Fibroblast of lung (primary cell): Measurements from ENCODE around the gene CFAP58. TPM values are rescaled to one million over a fixed set of nuclear protein-coding genes. Genes with fewer than 3 reads are reported as not detected.

ENCODE experiments used
- DNase-seq, 2 donors: peaks; one replicate each; pipeline versions ENCODE4 v3.0.0 to v3.0.0-alpha.2; 2010; ENCODE audit warnings: low read depth in 2 of 2
- H2AFZ ChIP-seq: 2 replicates; pipeline ENCODE4 v1.5.1; 2012; ENCODE audit warnings: low read length, control low read depth, inconsistent platforms
- H3K27ac ChIP-seq: 2 replicates; pipeline ENCODE4 v1.5.1; 2011; ENCODE audit warnings: low read length, control low read depth; ENCODE audit not compliant: insufficient read depth
- H3K27me3 ChIP-seq: 2 replicates; pipeline ENCODE4 v1.5.1; 2011; ENCODE audit warnings: mild to moderate bottlenecking, low read length; ENCODE audit not compliant: control insufficient read depth, insufficient read depth
- H3K36me3 ChIP-seq: 2 replicates; pipeline ENCODE4 v1.5.1; 2011; ENCODE audit warnings: low read length; ENCODE audit not compliant: control insufficient read depth, insufficient read depth
- H3K4me1 ChIP-seq: 2 replicates; pipeline ENCODE4 v1.5.1; 2011; ENCODE audit warnings: low read length; ENCODE audit not compliant: control insufficient read depth, insufficient read depth; ENCODE audit errors: extremely low read depth
- H3K4me2 ChIP-seq: 2 replicates; pipeline ENCODE4 v1.5.1; 2011; ENCODE audit warnings: low read length, control low read depth; ENCODE audit not compliant: insufficient read depth; ENCODE audit errors: extremely low read depth
- H3K4me3 ChIP-seq, 4 experiments: fragments of 200-600 bp in 1 of 4; sonication (generic) in 1 of 4; replicated peaks in 1 of 4; 2 replicates each; pipeline ENCODE4 v1.5.1; 2011 to 2016; ENCODE audit warnings: low read length in 4 of 4, low read depth in 3 of 4, mild to moderate bottlenecking in 3 of 4, control low read depth in 2 of 4, inconsistent platforms in 1 of 4, mixed read lengths in 1 of 4; ENCODE audit not compliant: insufficient read depth in 1 of 4; ENCODE audit errors: control extremely low read depth in 1 of 4
- H3K79me2 ChIP-seq: 2 replicates; pipeline ENCODE4 v1.5.1; 2012; ENCODE audit warnings: mild to moderate bottlenecking, low read length, inconsistent platforms; ENCODE audit not compliant: control insufficient read depth, insufficient read depth
- H3K9ac ChIP-seq: 2 replicates; pipeline ENCODE4 v1.5.1; 2011; ENCODE audit warnings: mild to moderate bottlenecking, low read length, control low read depth; ENCODE audit not compliant: insufficient read depth
- H3K9me3 ChIP-seq: 2 replicates; pipeline ENCODE4 v1.5.1; 2012; ENCODE audit warnings: low read depth, low read length; ENCODE audit not compliant: control insufficient read depth, insufficient read depth
- H4K20me1 ChIP-seq: 2 replicates; pipeline ENCODE4 v1.5.1; 2011; ENCODE audit warnings: low read length; ENCODE audit not compliant: control insufficient read depth, insufficient read depth; ENCODE audit errors: extremely low read depth
- EZH2 ChIP-seq: IDR thresholded peaks from 2 replicates; pipeline ENCODE4 v1.5.1; 2012; ENCODE audit warnings: low read length, control low read depth, mild to moderate bottlenecking; ENCODE audit errors: missing control alignments
- polyA plus RNA-seq, 2 donors: library from polyadenylated mRNA; depleted of rRNA in 1 of 2; stranded (reverse) in 1 of 2; unstranded in 1 of 2; fragments of >200 nt; gene quantifications; 2 replicates each; pipeline ENCODE4 v1.2.1, GENCODE V29; 2011 to 2012; ENCODE audit warnings: missing spikeins in 1 of 2
- total RNA-seq: library from RNA; depleted of rRNA; stranded (reverse); fragments of >200 nt; gene quantifications from 2 replicates; pipeline ENCODE4 v1.2.1, GENCODE V29; 2014
- TF ChIP-seq, protein P1 (sequence below), 2 donors: IDR thresholded peaks in 1 of 2; conservative IDR thresholded peaks in 1 of 2; 1 replicate in 1 of 2; 2 replicates in 1 of 2; pipeline ENCODE4 v1.5.1; 2011 to 2012; ENCODE audit warnings: low read length in 2 of 2, control low read depth in 1 of 2, inconsistent platforms in 1 of 2, low read depth in 1 of 2, mild to moderate bottlenecking in 1 of 2

Gene CFAP58
- total and polyA plus RNA-seq, 2 donors (not counting 1 experiment from before 2014, with no cell fraction given) = 0.33 to 0.42 TPM

DNA sequence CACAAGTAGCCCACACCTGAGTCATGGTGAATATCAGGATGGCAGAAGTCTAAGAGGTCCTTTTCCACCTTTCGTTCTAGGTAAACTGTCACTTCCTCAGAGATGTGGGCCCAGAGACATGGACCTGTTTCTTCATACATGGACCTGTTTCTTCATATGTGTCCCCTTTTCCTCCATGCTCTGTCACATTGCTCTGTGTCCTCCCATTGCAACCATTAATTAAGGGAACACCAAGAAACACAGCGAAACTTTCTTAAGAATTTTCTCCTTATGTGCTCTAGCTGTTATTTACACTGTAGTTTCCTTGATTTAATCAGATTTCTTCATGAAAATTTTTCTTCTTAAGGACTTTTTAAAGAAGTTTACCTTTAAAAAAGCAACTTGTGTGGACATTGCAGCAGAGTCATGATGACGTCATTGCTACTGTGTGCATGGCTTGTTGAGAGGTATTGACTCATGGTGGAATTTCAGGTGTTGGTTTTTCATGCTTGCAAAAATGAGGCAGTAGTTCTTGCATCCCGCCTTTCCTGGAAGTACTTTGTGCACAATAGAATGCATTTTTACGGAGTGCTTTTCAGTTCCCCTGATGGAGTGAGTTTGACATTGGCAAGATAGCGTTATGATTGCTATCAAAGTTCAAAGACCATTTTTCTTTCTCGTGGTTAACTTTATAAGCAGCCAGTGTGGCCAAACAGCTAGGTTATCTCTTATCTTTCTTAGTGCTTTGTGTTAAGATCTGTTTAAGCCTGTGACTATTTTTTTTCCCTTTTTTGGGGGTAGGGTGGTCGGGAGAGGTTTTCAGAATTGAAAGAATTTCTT lies 37.7 kb downstream of the CFAP58 start:
- H3K9ac ChIP-seq = no peak overlapping the region
- H3K27me3 ChIP-seq = no peaks in the 10 kb centered on the region
- no peak overlapping the region for H3K4me3 ChIP-seq
- no peaks in the 10 kb centered on the region for H3K4me1 ChIP-seq
- no peaks in the 10 kb centered on the region for H4K20me1 ChIP-seq
- peak; percentile 2 to 35 for DNase-seq
- H2AFZ ChIP-seq = no peak overlapping the region
- no peak overlapping the region for H3K27ac ChIP-seq
- TF ChIP-seq EZH2 = no peak
- TF ChIP-seq, protein P1, sequence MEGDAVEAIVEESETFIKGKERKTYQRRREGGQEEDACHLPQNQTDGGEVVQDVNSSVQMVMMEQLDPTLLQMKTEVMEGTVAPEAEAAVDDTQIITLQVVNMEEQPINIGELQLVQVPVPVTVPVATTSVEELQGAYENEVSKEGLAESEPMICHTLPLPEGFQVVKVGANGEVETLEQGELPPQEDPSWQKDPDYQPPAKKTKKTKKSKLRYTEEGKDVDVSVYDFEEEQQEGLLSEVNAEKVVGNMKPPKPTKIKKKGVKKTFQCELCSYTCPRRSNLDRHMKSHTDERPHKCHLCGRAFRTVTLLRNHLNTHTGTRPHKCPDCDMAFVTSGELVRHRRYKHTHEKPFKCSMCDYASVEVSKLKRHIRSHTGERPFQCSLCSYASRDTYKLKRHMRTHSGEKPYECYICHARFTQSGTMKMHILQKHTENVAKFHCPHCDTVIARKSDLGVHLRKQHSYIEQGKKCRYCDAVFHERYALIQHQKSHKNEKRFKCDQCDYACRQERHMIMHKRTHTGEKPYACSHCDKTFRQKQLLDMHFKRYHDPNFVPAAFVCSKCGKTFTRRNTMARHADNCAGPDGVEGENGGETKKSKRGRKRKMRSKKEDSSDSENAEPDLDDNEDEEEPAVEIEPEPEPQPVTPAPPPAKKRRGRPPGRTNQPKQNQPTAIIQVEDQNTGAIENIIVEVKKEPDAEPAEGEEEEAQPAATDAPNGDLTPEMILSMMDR (conservative IDR thresholded peaks at IDR 0.05 in 1 of 2, IDR thresholded peaks at IDR 0.05 in 1 of 2; ENCODE audit: low read depth in 1 of 2, low read length in 2 of 2) = no peak
- no peaks in the 10 kb centered on the region for H3K79me2 ChIP-seq
- H3K36me3 ChIP-seq = no peaks in the 10 kb centered on the region
- H3K9me3 ChIP-seq = no peaks in the 10 kb centered on the region
- H3K4me2 ChIP-seq = no peak overlapping the region

DNA sequence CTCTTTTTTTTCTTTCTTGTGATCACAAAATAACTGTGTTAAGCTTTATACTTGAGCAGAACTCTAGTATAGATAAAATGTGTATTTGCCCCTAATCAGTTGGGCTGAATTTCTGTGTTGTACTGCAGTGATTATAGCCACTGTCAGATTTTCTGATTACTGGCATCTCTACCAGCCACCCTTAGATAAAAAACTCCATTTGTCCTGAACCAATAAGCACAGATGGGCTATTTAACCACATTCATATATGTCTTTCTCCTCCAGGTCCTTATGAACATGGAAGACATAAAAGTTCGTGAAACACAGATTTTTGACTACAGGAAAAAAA lies 38.3 kb downstream of the CFAP58 start:
- DNase-seq = no peak
- Histone ChIP-seq H3K36me3 (no peaks in the 10 kb centered on the region), H3K4me1 (no peaks in the 10 kb centered on the region), H2AFZ (no peak overlapping the region), H3K27ac (no peak overlapping the region), H3K4me3 (no peak overlapping the region), H3K4me2 (no peak overlapping the region), H3K9ac (no peak overlapping the region), H4K20me1 (no peaks in the 10 kb centered on the region), H3K27me3 (no peaks in the 10 kb centered on the region), H3K79me2 (no peaks in the 10 kb centered on the region), H3K9me3 (no peaks in the 10 kb centered on the region)
- TF ChIP-seq EZH2 = no peak
- TF ChIP-seq, protein P1 (conservative IDR thresholded peaks at IDR 0.05 in 1 of 2, IDR thresholded peaks at IDR 0.05 in 1 of 2; ENCODE audit: low read depth in 1 of 2, low read length in 2 of 2) = no peak

DNA sequence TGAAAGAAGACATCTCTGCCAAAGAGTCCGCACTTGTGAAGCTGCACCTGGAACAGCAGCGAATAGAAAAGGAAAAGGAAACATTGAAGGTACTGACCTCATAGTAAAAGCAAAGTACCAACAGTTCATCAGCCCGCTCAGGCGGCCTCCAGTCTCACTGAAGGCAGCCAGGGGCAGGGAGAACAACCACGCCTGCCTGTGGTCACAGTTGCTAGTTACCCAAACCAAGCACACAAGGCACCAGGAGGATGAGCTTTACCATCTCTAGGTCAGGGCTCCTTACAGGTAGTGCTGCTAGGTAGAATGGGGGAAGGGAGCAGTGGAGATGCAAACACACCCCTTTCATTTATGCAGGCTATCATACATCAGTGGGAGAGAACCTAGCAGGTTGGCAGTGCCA lies 39.8 kb downstream of the CFAP58 start:
- Histone ChIP-seq H3K27ac (no peak overlapping the region), H3K36me3 (no peaks in the 10 kb centered on the region), H3K9ac (no peak overlapping the region), H3K9me3 (no peaks in the 10 kb centered on the region), H3K27me3 (no peaks in the 10 kb centered on the region), H2AFZ (no peak overlapping the region), H3K4me1 (no peaks in the 10 kb centered on the region), H3K4me3 (no peak overlapping the region), H3K4me2 (no peak overlapping the region), H4K20me1 (no peaks in the 10 kb centered on the region), H3K79me2 (no peaks in the 10 kb centered on the region)
- DNase-seq = no peak
- TF ChIP-seq EZH2 = no peak
- TF ChIP-seq, protein P1 (conservative IDR thresholded peaks at IDR 0.05 in 1 of 2, IDR thresholded peaks at IDR 0.05 in 1 of 2; ENCODE audit: low read depth in 1 of 2, low read length in 2 of 2) = no peak
